Lower leg skin (tissue), 4 donors: Measurements from ENCODE around the gene DQX1. TPM values are rescaled to one million over a fixed set of nuclear protein-coding genes. Genes with fewer than 3 reads are reported as not detected.

ENCODE experiments used
- DNase-seq, 2 donors: peaks; one replicate each; pipeline ENCODE4 v3.0.0-alpha.2; 2019; ENCODE audit warnings: low spot score in 2 of 2
- H3K4me3 ChIP-seq: fragments of 200-600 bp; sonication (generic); 2 replicates; pipeline ENCODE4 v1.5.1; 2017; ENCODE audit warnings: mild to moderate bottlenecking, low read depth; ENCODE audit not compliant: poor library complexity, severe bottlenecking
- POLR2A ChIP-seq, 2 donors: fragments of 450-650 bp; IDR thresholded peaks; one replicate each; pipeline ENCODE4 v1.6.1; 2016 to 2017; ENCODE audit warnings: antibody characterized with exemption in 2 of 2, mild to moderate bottlenecking in 1 of 2, moderate library complexity in 1 of 2
- WGBS, 2 donors: methylation state at CpG; one replicate each; pipeline ENCODE4 v1.1.5; 2018; 5-methylcytosine and 5-hydroxymethylcytosine counted together
- intact Hi-C: fragments of 100-400 bp; cut with DNase I; formaldehyde crosslinking; loops from one replicate; pipeline ENCODE4 v1.15.0; 2023; ENCODE audit warnings: low total_unique reads
- total RNA-seq, 4 donors: library from RNA; depleted of rRNA; stranded (reverse); fragments of >200 nt; gene quantifications; one replicate each; pipeline ENCODE4 v1.1.0, GENCODE V29; 2016
- TF ChIP-seq, protein P1 (sequence below), 3 donors: fragments of 450-650 bp; IDR thresholded peaks; one replicate each; pipeline ENCODE4 v1.5.1; 2016; ENCODE audit warnings: antibody characterized with exemption in 3 of 3, mild to moderate bottlenecking in 3 of 3, moderate library complexity in 2 of 3

The DQX1 gene
- total RNA-seq, 4 donors from 2014 or later, result 1.9 to 8.0 (median 6.2) TPM

DNA sequence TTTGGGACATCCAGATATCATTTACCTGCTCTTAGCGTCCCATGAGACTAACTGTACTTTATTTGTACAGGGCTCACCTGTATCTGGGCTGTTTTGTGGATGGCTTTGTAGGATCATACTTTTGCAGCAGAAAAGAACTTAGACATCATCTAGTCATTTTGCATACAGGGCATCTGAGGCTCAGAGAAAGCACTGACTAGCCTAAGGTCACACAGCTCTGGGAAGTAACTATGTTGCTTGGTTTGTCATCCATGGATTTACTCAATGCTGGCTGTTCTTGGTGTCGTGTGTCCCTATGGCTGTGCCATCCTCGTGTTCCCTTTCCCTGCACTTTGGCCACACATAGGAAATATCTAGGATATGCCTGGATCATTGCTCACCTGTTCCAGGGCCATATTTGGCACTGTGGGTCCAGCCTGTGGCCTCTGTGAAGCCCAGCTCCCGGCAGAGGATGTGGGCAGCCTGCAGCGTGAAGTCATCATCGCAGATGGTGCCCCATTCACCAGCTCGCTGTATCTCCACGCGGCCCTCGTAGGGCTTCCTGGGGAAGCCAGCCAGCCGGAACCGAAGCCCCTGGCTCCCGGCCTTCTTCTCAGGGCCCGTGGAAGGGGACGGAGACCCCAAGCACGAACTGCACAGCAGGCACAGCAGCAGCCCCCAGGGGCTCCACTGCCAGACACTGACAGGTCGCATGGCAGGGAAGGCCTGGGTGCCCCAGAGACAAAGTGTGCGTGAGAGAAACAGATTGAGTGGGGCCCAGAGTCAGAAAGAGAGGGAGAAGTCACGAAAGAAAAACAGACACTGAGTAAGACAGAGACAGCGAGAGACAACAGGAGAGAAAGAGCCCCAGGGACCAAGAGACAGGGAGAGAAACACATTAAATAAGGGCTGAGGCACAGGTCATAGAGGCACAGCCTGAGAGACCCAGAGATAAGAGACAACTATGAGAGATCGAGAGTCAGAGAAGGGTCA is 26.2 kb upstream of the DQX1 start:
- intact Hi-C loops, result no loop called here
- TF ChIP-seq POLR2A (IDR thresholded peaks at IDR 0.05), result no peak
- TF ChIP-seq, protein P1, sequence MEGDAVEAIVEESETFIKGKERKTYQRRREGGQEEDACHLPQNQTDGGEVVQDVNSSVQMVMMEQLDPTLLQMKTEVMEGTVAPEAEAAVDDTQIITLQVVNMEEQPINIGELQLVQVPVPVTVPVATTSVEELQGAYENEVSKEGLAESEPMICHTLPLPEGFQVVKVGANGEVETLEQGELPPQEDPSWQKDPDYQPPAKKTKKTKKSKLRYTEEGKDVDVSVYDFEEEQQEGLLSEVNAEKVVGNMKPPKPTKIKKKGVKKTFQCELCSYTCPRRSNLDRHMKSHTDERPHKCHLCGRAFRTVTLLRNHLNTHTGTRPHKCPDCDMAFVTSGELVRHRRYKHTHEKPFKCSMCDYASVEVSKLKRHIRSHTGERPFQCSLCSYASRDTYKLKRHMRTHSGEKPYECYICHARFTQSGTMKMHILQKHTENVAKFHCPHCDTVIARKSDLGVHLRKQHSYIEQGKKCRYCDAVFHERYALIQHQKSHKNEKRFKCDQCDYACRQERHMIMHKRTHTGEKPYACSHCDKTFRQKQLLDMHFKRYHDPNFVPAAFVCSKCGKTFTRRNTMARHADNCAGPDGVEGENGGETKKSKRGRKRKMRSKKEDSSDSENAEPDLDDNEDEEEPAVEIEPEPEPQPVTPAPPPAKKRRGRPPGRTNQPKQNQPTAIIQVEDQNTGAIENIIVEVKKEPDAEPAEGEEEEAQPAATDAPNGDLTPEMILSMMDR (IDR thresholded peaks at IDR 0.05), result no peak
- 81 to 85% methylated on average over 21 of the region's 21 CpGs for WGBS, 2 donors
- DNase-seq, result peak in 1 of 2 donors; percentile 85
- no peak overlapping the region for H3K4me3 ChIP-seq

DNA sequence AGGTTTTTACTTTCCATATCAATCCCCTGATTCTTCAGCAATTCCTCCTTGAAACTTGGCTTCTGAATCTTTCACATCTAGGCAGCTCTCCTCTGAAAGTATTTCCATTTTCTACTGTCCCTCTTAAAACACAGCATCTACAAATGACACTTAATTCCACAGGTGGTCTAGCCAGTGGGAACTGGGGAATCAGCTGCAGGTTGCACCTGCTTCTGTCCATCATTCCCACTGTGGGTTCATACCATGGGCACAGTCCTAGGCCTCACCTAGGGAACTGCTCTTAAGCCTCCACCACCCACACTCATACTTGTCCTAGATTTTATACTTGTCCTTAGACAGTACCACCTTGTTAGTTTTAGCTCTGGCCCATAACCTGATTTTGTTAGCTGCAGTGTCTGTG is 25.5 kb upstream of the DQX1 start:
- peak in 1 of 2 donors; percentile 34 for DNase-seq
- TF ChIP-seq, protein P1 (IDR thresholded peaks at IDR 0.05), result no peak
- no peak for TF ChIP-seq POLR2A (IDR thresholded peaks at IDR 0.05)
- intact Hi-C loops, result no loop called here
- H3K4me3 ChIP-seq, result no peak overlapping the region

DNA sequence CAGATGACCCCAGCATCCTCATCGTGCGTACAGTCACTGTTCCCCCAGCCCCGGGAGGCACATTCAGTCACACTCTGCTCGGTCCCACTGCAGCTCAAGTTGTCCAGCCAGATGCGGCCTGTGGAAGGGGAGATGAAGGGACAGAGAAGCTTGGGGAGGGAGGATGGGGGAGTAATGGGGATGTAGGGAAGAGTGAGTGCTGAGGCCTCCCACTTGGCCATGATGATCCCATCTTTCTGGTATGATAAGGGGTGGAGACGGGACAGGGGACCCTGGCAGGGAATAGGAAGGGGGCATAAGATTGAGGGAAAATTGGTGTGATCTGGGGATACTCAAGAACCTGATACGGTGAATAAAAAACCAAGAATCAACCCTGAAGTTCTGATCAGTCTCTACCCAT is 24.2 kb upstream of the DQX1 start:
- no peak for TF ChIP-seq POLR2A (IDR thresholded peaks at IDR 0.05)
- TF ChIP-seq, protein P1 (IDR thresholded peaks at IDR 0.05), result no peak
- peak in 1 of 2 donors; percentile 82 for DNase-seq
- no peak overlapping the region for H3K4me3 ChIP-seq
- WGBS, 2 donors, result 88 to 94% methylated on average over 7 of the region's 7 CpGs
- intact Hi-C loops, result no loop called here

DNA sequence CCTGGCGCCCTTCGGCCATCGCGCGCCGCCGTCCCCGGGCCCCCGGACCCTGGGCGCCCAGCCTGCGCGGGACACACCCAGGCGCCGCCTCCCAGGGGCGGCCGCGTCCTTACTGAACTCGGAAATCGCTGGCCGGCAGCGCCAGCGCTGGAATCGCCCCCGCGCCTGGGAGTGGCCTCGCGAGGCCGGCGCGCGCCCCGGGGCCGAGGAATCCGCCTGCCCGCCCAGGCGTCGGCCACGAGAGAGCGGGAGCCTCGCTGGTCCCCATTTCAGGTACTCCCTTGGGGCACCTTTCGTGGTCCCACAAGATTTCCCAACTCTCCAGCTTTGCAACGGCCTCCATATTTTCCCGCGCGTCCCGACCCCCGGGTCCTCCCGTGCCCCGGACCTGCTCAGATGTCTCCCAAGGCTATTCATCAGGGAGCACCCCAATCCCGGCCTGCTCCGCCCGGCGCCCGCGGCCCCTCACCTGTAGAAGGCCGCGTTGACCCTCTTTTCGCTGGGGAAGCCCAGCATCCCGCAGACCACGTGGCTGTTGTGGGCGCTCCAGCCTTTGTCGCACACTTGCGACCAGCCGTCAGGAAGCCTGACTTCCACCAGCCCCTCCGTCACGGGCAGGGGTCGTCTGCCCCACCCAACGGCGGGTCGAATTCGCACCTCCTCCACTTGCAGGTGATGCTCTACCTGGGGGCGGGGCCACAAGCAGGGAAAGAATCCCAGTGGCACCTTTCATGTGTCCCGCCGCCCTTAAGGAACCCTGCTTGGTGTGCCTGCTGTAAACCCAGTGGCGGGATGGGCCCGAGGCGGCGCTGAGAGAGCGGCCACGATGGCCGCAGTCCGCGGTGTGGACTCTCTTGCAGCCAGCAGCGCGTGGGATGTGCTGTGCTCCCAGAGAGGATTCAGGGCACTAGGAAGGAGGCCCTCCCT is 23.1 kb upstream of the DQX1 start:
- peak overlapping the region; percentile 8 for H3K4me3 ChIP-seq
- intact Hi-C loops, result no loop called here
- peak in 1 of 2 donors; percentile 91 for DNase-seq
- no peak for TF ChIP-seq POLR2A (IDR thresholded peaks at IDR 0.05)
- TF ChIP-seq, protein P1 (IDR thresholded peaks at IDR 0.05), result no peak
- WGBS, 2 donors, result 10% methylated on average over 40 to 56 of the region's 85 CpGs

DNA sequence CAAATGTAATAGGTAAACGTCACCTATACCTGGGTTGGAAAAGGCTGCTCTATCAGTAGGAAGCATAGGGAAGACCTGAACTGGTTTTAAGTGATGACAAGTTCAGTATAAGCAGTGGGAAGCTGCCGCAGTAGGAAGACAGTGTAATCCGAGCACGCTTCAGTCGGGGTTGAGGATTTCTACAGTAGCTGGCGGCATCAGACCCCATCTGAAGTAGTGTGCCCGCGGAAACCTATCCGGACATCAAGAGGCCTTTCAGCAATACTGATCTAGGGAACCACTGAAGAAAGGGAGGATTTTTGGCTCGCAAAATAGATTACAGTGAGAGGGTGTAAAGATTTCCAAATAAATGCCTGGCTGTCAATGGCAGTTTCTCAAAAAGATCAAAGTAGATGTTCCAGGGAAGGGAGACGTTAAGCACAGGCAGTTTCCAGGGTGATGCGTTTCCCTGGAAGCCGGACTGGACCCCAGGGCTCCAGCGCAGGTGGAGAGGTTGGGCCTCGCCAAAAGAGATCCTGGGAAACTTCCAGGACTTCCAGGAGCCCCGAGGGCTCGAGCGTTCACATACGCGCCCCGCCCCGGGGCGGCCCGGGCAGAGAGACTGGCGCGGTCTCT is 22.4 kb upstream of the DQX1 start:
- intact Hi-C loops, result no loop called here
- peak overlapping the region; percentile 8 for H3K4me3 ChIP-seq
- TF ChIP-seq, protein P1 (IDR thresholded peaks at IDR 0.05), result no peak
- no peak for TF ChIP-seq POLR2A (IDR thresholded peaks at IDR 0.05)
- 14 to 19% methylated on average over 15 to 17 of the region's 26 CpGs for WGBS, 2 donors
- peak in 1 of 2 donors; percentile 70 for DNase-seq
